Measurements from ENCODE around the gene ATP1A2. TPM values are rescaled to one million over a fixed set of nuclear protein-coding genes. Genes with fewer than 3 reads are reported as not detected.

The ATP1A2 gene
- total RNA-seq, 2 donors from 2014 or later = 146 to 228 TPM

GRCh38 chr1:160086456-160086892 is 29.1 kb upstream of the ATP1A2 start:
- Histone ChIP-seq H3K4me3 (no peak overlapping the region), H3K9me3 (no peaks in the 10 kb centered on the region), H3K4me1 (peaks cover 0 to 11% of the 10 kb centered on the region in 2 donors), H3K36me3 (peaks cover 5% of the 10 kb centered on the region), H3K27ac (peak overlapping the region; percentile 51 to 56), H3K27me3 (no peaks in the 10 kb centered on the region)
- no peak for DNase-seq (ENCODE audit: low spot score)
- no peak for TF ChIP-seq CTCF (IDR thresholded peaks at IDR 0.05)

GRCh38 chr1:160087118-160087662 is 28.4 kb upstream of the ATP1A2 start:
- no peak overlapping the region for H3K4me3 ChIP-seq
- no peak for TF ChIP-seq CTCF (IDR thresholded peaks at IDR 0.05)
- H3K27me3 ChIP-seq = no peaks in the 10 kb centered on the region
- H3K9me3 ChIP-seq = no peaks in the 10 kb centered on the region
- H3K36me3 ChIP-seq = peaks cover 9% of the 10 kb centered on the region
- no peak for DNase-seq (ENCODE audit: low spot score)
- H3K4me1 ChIP-seq = peaks cover 0 to 11% of the 10 kb centered on the region in 2 donors
- peak overlapping the region in 1 of 2 donors; percentile 56 for H3K27ac ChIP-seq

GRCh38 chr1:160089883-160090282 is 25.7 kb upstream of the ATP1A2 start:
- Histone ChIP-seq H3K27ac (no peak overlapping the region), H3K9me3 (no peaks in the 10 kb centered on the region), H3K27me3 (no peaks in the 10 kb centered on the region), H3K36me3 (peaks cover 18% of the 10 kb centered on the region), H3K4me3 (no peak overlapping the region), H3K4me1 (no peaks in the 10 kb centered on the region)
- no peak for DNase-seq (ENCODE audit: low spot score)
- TF ChIP-seq CTCF (IDR thresholded peaks at IDR 0.05) = no peak

- peaks cover 0 to 3% of the 10 kb centered on the region in 2 donors for H3K4me1 ChIP-seq
- no peak overlapping the region for H3K27ac ChIP-seq
- TF ChIP-seq CTCF (IDR thresholded peaks at IDR 0.05) = no peak
- H3K4me3 ChIP-seq = no peak overlapping the region
- DNase-seq (ENCODE audit: low spot score) = no peak
- H3K36me3 ChIP-seq = peaks cover 18% of the 10 kb centered on the region
- no peaks in the 10 kb centered on the region for H3K9me3 ChIP-seq
- no peaks in the 10 kb centered on the region for H3K27me3 ChIP-seq
Observed at GRCh38 chr1:160090760-160091159, 24.8 kb upstream of the ATP1A2 start.

GRCh38 chr1:160091666-160092223 is 23.8 kb upstream of the ATP1A2 start:
- no peaks in the 10 kb centered on the region for H3K27me3 ChIP-seq
- no peaks in the 10 kb centered on the region for H3K9me3 ChIP-seq
- peaks cover 18% of the 10 kb centered on the region for H3K36me3 ChIP-seq
- H3K4me1 ChIP-seq = peaks cover 0 to 13% of the 10 kb centered on the region in 2 donors
- no peak overlapping the region for H3K27ac ChIP-seq
- DNase-seq (ENCODE audit: low spot score) = no peak
- TF ChIP-seq CTCF (IDR thresholded peaks at IDR 0.05) = no peak
- H3K4me3 ChIP-seq = no peak overlapping the region
